ENCODE data around the gene NFIA. TPM values are rescaled to one million over a fixed set of nuclear protein-coding genes. Genes with fewer than 3 reads are reported as not detected.

The NFIA gene
- total and polyA plus RNA-seq, 12 donors = 11.2 to 117 (median 92.5) TPM

DNA sequence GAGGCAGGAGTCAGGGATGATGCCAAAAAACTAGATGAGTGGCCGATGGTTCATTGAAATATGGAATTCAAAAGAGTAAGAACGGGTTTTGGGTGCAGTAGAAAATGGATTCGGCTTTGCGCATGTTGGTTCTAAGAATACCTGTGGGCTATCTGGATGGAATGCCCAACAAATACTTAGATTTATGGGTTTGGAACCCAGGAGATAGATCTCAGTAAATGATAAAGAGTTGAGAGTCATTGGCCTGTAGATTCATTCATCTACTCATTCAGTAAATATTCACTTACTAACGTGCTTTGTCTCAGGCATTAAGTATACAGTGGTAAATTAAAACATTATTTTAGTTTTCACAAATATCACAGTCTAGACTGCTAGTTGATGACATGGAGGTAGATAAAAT, 247.7 kb downstream of the NFIA start:
- WGBS, 2 donors = 89 to 94% methylated on average over 5 of the region's 5 CpGs
- peaks cover 0 to 34% (median 14%) of the 10 kb centered on the region in 9 donors for H3K4me1 ChIP-seq
- intact Hi-C loops (cut with DNase I) = loop anchor here in 4 of 10 donors (10.0 kb wide), 3 partner anchors 145 to 275 kb away; partner anchors contain the start of gene NFIA (in 1 of the 4)

DNA sequence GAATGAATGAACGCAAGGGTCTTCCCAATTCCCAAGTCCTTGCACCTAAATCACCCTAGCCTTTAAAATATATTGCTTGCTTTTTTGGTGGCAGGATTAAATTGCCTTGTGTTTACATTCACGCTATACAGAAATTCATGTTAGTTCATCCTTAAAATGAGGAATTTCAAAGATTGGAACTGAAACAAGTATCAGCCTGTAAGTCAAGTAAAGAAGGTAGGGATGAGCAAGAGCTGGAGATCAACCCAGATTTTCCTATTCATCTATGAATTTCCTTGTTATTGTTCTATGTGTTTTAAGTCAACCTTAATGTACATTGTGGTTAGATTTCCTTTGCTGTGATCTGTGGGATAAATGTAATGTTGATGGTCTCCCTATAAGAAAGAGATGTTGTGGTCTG, 248.2 kb downstream of the NFIA start:
- H3K27ac ChIP-seq = no peak overlapping the region
- ATAC-seq = no peak
- DNase-seq = no peak
- no peaks in the 10 kb centered on the region for H3K27me3 ChIP-seq
- no peak overlapping the region for H3K4me3 ChIP-seq
- 99% methylated on average over 2 of the region's 2 CpGs for WGBS, 2 donors
- peaks cover 0 to 35% (median 15%) of the 10 kb centered on the region in 9 donors for H3K4me1 ChIP-seq
- intact Hi-C loops (cut with DNase I) = loop anchor here in 4 of 10 donors (10.0 kb wide), 3 partner anchors 146 to 276 kb away; partner anchors contain the start of gene NFIA (in 1 of the 4)
- TF ChIP-seq, protein P1, sequence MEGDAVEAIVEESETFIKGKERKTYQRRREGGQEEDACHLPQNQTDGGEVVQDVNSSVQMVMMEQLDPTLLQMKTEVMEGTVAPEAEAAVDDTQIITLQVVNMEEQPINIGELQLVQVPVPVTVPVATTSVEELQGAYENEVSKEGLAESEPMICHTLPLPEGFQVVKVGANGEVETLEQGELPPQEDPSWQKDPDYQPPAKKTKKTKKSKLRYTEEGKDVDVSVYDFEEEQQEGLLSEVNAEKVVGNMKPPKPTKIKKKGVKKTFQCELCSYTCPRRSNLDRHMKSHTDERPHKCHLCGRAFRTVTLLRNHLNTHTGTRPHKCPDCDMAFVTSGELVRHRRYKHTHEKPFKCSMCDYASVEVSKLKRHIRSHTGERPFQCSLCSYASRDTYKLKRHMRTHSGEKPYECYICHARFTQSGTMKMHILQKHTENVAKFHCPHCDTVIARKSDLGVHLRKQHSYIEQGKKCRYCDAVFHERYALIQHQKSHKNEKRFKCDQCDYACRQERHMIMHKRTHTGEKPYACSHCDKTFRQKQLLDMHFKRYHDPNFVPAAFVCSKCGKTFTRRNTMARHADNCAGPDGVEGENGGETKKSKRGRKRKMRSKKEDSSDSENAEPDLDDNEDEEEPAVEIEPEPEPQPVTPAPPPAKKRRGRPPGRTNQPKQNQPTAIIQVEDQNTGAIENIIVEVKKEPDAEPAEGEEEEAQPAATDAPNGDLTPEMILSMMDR (IDR thresholded peaks at IDR 0.05) = no peak
- no peaks in the 10 kb centered on the region for H3K9me3 ChIP-seq
- H3K36me3 ChIP-seq = peaks cover 0 to 10% (median 0%) of the 10 kb centered on the region in 9 donors

More for the DNA sequence above, 247.7 kb downstream of the NFIA start:
- H3K4me3 ChIP-seq = no peak overlapping the region
- H3K9me3 ChIP-seq = no peaks in the 10 kb centered on the region
- H3K27me3 ChIP-seq = no peaks in the 10 kb centered on the region
- no peak for DNase-seq
- ATAC-seq = no peak
- no peak overlapping the region for H3K27ac ChIP-seq
- peaks cover 0 to 10% (median 0%) of the 10 kb centered on the region in 9 donors for H3K36me3 ChIP-seq
- TF ChIP-seq, protein P1 (IDR thresholded peaks at IDR 0.05) = no peak

DNA sequence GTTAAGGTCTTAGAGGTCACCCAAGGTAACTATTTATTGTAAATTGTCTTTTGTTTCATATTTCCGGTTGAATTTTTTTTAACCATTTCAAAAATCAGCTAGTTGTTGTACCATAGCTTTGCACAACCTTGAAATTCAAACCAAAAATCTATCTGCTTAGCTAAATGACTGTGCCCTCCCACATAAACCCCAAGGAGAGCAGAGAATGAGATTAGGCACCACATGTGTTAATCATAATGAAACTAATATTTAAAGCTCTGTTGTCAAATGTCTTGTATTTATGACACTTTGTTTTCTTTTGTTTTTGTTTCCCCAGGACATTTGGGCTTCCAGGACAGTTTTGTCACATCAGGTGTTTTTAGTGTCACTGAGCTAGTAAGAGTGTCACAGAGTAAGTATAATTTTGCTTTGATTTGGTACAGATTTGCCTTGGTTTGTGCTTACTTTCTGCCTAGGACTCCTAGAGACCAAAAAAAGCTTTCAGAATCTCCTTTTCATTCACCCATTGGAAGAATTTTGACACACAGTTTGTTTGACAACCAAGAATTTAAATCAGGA, 249.9 kb downstream of the NFIA start:
- Histone ChIP-seq H3K4me1 (peaks cover under 1 to 52% (median 22%) of the 10 kb centered on the region in 9 donors), H3K36me3 (peaks cover 0 to 10% (median 0%) of the 10 kb centered on the region in 9 donors), H3K9me3 (no peaks in the 10 kb centered on the region), H3K4me3 (no peak overlapping the region), H3K27ac (peak overlapping the region in 2 of 10 donors; percentile 12 to 13), H3K27me3 (no peaks in the 10 kb centered on the region)
- no peak for DNase-seq
- whole genome bisulfite sequencing, 2 donors = 51 to 60% methylated on average over 1 of the region's 1 CpG
- no peak for ATAC-seq
- intact Hi-C loops (cut with DNase I) = loop anchor here in 4 of 10 donors (10.0 kb wide), 3 partner anchors 147 to 277 kb away; partner anchors contain the start of gene NFIA (in 1 of the 4)
- TF ChIP-seq, protein P1 (IDR thresholded peaks at IDR 0.05) = no peak

DNA sequence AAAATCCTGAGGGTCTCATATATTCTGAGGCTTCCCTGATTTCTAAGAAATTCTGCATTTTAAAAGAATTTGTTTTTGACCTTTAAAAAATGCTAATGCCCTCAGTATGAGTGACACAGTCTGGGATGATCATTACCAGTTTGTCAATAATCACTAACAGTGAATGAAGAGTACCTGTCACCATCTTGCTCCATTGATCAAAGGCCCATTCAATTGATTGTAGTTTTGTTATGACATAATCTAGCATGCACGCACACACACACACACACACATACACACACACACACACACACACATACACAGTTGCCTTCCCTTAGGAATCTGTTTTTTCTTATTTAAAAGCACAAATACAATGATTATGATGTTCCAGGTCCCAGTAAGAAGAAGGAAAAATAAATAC, 250.4 kb downstream of the NFIA start:
- TF ChIP-seq, protein P1 (IDR thresholded peaks at IDR 0.05) = no peak

More for the DNA sequence above, 250.4 kb downstream of the NFIA start:
- peak overlapping the region in 2 of 10 donors; percentile 12 to 13 for H3K27ac ChIP-seq
- peaks cover 0 to 10% (median 0%) of the 10 kb centered on the region in 9 donors for H3K36me3 ChIP-seq
- H3K9me3 ChIP-seq = no peaks in the 10 kb centered on the region
- 50 to 98% methylated on average over 1 of the region's 1 CpG for WGBS, 2 donors
- no peak overlapping the region for H3K4me3 ChIP-seq
- peaks cover 6 to 58% (median 28%) of the 10 kb centered on the region in 9 donors for H3K4me1 ChIP-seq
- no peaks in the 10 kb centered on the region for H3K27me3 ChIP-seq
- ATAC-seq (no peak), DNase-seq (no peak)
- intact Hi-C loops (cut with DNase I) = loop anchor here in 4 of 10 donors (10.0 kb wide), 3 partner anchors 148 to 278 kb away; partner anchors contain the start of gene NFIA (in 1 of the 4)
